Adrenal gland (tissue), 5 donors: ENCODE results near the gene RNF167.

Experiments
- CTCF ChIP-seq, 6 experiments: fragments of 450-650 bp in 4 of 6; fragments of 200-600 bp in 2 of 6; sonication (generic) in 1 of 6; IDR thresholded peaks; 1 replicate in 5 of 6; 2 replicates in 1 of 6; pipeline versions ENCODE4 v1.5.1 to v1.8.0; 2016 to 2021; ENCODE audit warnings: antibody characterized with exemption in 6 of 6, mild to moderate bottlenecking in 2 of 6, moderate library complexity in 1 of 6
- POLR2A ChIP-seq, 2 donors: fragments of 450-650 bp; IDR thresholded peaks; one replicate each; pipeline ENCODE4 v1.6.1; 2017; ENCODE audit warnings: antibody characterized with exemption in 2 of 2, mild to moderate bottlenecking in 2 of 2, moderate library complexity in 1 of 2
- donor health status: DM: no; HTN: no; CAD: no.

- TF ChIP-seq POLR2A (IDR thresholded peaks at IDR 0.05) = no peak
- no peak for TF ChIP-seq CTCF (IDR thresholded peaks at IDR 0.05)
These were observed 18.0 kb downstream of the RNF167 start for GRCh38 chr17:4958102-4958501.
